ENCODE measurements around the gene TTLL5. TPM values are rescaled to one million over a fixed set of nuclear protein-coding genes. Genes with fewer than 3 reads are reported as not detected.

TTLL5 gene
- total RNA-seq, 2 donors from 2014 or later: 25.9 to 34.1 TPM

DNA sequence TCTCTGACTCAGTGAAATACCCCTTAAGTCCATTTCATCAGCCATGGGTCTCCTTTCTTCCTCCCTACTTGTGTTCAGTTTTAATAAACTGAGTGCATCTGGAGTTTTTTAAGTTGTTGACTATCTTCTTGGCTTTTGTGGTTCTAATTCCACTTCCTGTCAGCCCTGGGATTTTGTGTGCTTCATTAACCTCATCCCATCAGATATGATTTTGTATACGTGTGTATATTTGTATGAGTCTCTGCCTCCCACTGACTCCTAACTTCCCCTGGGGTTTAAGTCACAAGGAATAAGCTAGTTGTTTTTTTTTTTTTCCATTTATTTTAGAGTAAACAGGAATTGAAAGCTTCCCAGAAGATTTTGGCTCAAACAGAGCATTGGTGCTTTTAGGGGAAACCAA, 62.7 kb downstream of the TTLL5 start:
- no peak for ATAC-seq
- DNase-seq: no peak
- intact Hi-C loops (cut with DNase I, micrococcal nuclease): no loop called here

DNA sequence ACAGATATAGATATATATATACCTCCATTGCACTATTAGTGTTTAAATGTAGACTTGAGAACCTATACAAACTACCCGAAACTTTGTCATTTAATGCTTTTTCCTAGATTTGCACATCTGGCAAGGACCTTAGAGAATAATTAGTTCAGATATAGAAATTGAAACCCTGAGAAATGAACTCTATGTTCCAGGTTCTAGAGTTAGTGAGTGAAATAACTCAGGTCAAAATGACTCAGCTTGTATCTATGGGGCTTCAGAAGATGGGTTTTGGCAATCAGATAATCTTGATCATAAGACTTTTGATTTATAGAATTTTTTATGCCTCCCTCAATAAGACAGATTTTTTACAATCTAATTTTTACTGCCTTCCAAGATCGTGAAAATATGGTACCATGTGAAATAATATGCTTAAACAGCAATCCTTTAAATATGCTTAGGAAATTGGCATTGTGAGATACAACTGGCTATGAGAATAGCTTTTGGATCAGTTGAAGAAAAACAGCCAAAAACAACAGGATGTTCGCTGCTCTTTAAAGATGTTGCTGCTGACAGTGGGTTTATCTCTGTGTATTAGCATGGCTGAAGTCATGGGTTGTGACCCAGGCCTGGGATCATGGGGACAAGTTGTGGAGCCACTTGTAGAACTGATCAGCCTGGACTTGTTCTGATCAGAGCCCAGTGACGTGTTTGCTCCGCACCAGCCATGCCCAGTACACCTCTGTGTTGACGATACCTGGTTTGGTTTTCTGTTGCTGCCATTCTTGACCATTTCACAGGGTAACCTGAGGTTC, 63.6 kb downstream of the TTLL5 start:
- ATAC-seq (no peak), DNase-seq (no peak)
- intact Hi-C loops (cut with DNase I, micrococcal nuclease): no loop called here

DNA sequence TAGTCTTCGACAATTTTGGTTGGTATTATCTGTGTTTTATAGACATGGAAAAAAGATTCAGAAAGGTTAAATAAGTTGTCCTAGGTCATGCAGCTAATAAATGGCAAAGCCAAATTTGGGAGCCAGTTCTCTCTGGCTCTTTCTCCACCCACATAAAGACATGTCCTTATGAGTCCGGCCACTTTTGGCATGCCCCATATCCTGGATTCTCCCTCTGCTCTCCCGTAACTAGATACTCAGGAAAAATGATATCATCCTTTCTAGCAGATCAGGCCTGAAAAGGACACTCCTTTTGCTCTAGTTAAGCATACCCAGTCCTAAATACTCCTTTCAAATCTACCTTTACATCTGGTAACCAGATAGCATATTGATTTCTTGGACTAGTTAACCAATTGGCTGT, 64.4 kb downstream of the TTLL5 start:
- DNase-seq (no peak), ATAC-seq (no peak)
- intact Hi-C loops (cut with DNase I, micrococcal nuclease): no loop called here

DNA sequence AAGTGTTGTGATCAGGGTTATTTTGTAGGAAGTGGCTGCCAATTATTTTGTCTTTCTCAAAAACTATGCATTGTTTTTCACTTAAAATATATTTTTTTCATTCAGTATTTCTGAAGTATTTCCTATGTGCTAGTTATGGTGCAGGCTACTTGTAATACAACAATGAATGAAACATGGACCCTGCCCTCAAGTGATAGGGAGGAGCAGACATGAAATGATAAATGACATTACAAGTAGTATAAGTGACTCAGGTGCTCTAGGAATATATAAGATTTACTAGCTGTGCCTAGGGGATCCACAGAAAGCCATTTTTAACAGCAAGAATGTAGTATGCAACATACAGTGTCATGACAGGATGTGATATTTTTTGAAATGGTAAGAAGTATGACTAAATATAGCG, 65.3 kb downstream of the TTLL5 start:
- intact Hi-C loops (cut with DNase I, micrococcal nuclease): no loop called here
- DNase-seq (no peak), ATAC-seq (peak; percentile 82)

DNA sequence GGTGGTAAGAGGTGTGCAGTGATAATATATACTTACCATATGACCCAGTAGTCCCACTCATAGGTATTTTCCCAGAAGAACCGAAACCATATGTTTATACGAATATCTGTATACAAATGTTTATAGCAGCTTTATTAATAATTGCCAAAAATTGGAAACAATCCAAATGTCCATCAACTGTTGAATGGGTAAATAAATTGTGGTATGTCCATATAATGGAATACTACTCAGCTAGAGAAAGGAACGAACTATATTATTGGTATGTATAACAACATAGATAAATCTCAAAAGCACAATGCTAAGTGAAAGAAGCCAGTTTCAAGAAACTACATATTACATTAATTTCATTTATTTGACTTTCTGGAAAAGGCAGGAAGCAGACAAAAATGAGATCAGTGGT, 66.1 kb downstream of the TTLL5 start:
- no peak for ATAC-seq
- intact Hi-C loops (cut with DNase I, micrococcal nuclease): no loop called here
- no peak for DNase-seq

DNA sequence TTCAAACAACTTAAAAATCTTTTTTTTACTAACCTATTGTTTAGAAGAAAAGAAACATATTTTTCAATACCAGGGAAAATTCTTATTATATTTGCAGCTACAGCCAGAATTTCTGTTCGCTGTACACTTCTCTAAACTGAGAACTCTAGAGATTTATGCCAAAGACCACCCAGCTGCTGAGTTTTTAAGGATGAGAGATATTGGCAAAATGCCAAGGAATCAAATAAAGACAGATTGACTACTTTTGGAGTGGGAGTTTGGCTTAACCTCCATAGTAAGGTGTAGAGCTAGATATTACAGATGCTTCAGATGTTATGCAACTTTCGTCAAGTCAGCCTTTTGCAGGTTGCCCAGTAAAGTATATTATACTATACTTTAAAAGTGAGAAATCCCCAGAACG, 71.8 kb downstream of the TTLL5 start:
- intact Hi-C loops (cut with DNase I, micrococcal nuclease): no loop called here
- ATAC-seq: no peak
- no peak for DNase-seq

DNA sequence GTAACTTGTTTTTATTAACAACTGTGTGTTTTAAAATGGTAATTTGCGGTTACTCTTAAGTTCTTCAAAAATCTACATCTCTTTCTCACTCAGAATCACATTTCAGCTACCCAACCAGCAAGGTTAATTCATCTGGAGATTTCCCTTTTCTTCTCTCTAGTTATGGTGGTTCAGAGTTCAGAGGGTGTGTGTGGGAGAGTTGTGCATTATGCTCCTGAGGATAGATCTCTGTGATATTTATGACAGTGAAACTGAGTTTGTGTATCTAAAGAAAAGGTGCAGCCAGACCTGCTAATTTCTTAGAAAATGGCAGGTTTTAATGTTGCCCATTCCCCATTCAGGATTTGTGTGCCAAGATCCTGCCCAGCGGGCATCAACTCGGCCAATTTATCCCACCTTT, 73.8 kb downstream of the TTLL5 start:
- ATAC-seq: peak; percentile 99
- DNase-seq: no peak
- intact Hi-C loops (cut with DNase I, micrococcal nuclease): no loop called here

DNA sequence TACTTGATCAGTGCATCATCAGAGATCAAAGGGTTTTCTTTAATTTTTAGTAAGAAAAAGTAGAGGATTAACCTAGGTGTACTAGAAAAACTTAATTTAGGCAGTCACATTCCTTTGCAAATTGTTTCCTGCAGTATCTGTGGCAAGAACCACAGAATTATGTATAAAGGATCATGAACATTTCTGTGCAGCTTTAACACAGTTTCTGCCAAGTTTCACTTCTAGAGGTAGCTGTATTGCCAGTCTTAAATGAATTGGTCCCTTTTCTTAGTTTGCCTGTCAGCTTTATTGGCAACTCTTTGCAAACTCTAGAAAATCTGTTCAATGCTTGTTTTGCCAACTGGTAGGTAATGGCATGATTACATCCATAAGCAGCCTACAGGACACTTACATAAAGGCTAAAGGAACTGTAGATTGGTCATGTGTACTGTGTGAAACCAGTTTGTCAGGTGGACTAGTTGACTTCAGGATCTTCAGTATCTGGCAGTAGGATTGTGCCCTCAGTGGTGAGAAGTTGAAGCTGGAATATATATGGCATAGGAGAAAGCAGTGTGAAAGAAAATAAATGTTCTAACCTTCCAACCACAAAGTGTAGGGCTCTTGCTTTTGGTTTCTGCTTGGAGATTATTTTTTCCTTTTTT, 75.9 kb downstream of the TTLL5 start:
- DNase-seq (no peak), ATAC-seq (no peak)
- intact Hi-C loops (cut with DNase I, micrococcal nuclease): no loop called here

DNA sequence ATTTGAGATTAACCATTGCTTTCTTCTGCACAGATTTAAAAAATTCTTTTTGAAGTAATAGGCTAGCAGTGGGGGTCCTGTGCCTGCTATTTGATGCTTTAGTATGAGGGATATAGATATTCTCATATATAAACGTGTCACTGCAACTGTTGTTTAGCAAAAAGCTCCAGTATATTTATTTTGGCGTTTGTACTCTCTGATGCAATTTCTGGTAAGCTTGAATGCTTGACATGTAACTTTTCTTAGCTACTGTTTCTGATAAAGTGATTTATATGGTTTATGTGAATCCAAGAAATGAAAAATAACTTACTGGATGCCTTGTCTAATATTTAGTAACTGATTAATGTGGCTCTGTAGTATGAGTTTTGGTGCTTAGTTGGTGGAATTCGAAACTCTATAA, 77.1 kb downstream of the TTLL5 start:
- ATAC-seq: no peak
- intact Hi-C loops (cut with DNase I, micrococcal nuclease): no loop called here

DNA sequence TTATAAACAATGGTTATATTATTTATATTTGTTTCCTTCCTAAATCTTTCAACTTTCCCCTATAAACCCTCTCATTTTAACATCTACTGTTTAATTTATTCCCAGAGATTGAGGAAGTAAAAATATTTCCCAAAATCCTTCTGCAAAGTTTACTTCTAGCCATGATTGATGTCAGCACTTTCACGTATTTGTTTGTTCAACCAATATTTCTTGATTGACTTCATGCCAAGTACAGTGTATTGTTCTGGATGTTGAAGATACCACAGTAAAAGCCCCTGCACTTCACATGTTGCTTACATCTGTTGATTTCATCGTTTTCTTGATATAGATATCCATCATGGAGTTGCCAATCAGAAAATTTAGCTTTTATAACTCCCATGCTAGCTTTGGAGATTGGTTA, 81.8 kb downstream of the TTLL5 start:
- intact Hi-C loops (cut with DNase I, micrococcal nuclease): no loop called here
- ATAC-seq: no peak
- DNase-seq: no peak

More for the DNA sequence above, 77.1 kb downstream of the TTLL5 start:
- no peak for DNase-seq

DNA sequence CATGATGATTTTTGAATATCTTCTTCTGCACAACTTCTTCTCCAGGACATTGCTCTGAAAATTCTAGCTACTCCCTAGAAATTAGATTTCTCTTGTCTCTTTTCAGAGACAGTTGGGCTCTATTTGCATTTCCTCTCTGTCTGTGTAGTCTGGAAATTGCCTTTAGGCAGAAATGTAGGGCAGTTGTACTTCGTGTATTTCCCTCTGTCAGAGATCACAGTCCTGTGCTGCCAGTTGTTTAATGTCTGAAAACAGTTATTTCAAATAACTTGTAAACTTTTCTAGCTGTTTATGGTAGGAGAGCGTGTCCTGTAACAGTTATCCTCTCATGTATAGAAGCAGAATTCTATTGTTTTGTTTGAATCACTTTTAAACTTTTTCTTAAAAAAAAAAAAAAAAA, 86.9 kb downstream of the TTLL5 start:
- DNase-seq (no peak), ATAC-seq (no peak)
- intact Hi-C loops (cut with DNase I, micrococcal nuclease): no loop called here

DNA sequence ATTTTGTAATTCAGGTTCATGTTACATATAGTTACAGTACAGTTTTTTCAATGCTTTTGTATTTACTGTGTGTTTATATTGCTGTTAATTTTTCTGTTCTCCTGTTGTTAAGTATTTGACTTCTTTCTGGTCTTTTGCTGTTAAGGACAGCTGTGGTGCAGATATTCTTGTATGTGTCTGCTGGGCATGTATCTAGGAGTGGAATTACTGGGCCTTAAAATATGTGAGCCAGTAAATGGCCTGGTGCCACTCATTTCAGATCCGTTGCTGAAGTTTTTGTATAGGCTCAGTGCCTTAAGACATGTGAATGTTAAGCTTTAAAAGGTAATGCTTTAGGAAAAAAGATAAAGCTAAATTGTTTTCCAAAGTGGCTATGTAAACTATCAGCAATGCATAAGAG, 87.3 kb downstream of the TTLL5 start:
- ATAC-seq (no peak), DNase-seq (no peak)
- intact Hi-C loops (cut with DNase I, micrococcal nuclease): no loop called here

DNA sequence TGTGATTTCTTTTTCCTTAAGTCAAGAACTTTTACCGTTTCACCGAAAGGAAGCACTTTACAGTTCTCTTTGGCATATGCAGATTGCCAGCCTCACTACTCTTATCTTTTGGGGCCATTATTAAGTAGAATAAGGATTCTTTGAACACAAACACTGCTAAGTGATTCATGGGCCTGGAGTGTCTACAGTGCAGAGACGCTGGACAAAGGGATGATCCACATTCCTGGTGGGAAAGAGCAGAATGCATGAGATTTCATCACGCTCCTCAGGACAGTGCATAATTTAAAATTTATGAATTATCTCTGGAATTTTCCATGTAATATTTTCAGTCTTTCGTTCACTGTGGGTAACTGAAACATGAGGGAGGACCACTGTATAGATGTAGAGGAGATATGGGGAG, 90.2 kb downstream of the TTLL5 start:
- ATAC-seq: no peak
- intact Hi-C loops (cut with DNase I, micrococcal nuclease): no loop called here
- DNase-seq: no peak

DNA sequence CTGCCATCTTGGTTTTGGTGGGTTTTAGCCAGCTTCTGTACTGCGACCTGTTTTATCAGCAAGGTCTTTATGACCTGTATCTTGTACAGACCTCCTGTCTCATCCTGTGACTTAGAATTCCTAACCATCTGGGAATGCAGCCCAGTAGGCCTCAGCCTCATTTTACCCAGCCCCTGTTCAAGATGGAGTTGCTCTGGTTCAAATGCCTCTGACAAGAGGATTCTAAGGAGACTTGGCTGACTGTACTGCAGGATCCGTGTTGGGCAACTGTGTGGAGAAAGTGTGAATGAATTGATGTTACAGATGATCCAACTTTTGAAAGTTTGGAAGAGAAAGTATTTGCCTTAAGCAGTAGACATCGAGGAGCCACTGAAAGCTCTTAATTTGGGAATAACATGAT, 91.0 kb downstream of the TTLL5 start:
- intact Hi-C loops (cut with DNase I, micrococcal nuclease): no loop called here
- ATAC-seq (no peak), DNase-seq (no peak)

DNA sequence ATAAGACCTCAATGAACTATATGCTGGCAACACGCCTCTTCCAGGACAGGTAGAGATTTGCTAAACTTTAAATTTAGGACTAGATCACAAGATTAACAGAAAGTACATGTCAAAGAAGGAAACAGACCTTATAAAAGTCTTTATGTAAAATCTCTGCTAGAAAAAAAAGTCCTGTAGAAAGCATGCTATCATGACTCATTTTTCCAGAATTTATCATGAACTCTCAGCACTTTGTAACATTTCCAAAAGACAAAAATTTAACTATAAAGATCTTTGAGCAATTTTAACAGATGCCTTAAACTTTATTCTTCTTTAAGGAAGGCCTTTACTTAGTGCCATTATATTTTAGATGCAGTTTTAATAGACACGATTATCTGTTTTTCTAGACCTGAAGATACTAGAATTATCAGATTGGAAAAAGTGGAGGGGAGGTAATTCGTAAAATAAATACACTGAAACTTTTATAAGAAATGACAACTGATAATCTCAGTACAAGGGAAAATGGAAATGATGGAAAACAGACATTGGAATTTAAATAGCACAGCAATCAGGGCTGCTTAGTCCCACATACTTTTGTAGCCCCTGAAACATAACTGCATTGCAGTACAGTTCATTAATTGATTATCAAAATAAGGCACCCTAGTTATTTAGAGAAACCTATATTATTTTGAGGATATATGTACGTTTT, 92.0 kb downstream of the TTLL5 start:
- ATAC-seq: no peak
- intact Hi-C loops (cut with DNase I, micrococcal nuclease): no loop called here
- DNase-seq: no peak

DNA sequence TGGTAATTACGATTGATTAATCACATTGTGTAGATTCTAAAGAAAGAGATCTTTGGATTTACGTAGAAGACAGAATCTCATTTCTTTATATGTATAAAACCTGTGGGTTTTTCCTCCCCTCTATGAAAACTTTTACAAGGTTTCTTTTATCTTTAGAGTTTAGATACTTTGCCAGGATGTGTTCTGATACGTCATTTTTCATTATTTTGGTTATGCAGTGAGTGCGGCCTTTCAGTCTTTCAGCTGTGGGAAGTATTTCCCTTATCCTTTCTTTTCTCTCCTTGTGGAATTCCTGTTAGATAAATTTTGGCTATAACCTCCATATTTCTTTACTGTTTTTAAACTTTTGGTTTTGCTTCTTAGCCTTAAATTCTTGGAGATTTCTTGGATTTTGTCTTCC, 92.7 kb downstream of the TTLL5 start:
- intact Hi-C loops (cut with DNase I, micrococcal nuclease): no loop called here
- no peak for DNase-seq
- ATAC-seq: no peak

DNA sequence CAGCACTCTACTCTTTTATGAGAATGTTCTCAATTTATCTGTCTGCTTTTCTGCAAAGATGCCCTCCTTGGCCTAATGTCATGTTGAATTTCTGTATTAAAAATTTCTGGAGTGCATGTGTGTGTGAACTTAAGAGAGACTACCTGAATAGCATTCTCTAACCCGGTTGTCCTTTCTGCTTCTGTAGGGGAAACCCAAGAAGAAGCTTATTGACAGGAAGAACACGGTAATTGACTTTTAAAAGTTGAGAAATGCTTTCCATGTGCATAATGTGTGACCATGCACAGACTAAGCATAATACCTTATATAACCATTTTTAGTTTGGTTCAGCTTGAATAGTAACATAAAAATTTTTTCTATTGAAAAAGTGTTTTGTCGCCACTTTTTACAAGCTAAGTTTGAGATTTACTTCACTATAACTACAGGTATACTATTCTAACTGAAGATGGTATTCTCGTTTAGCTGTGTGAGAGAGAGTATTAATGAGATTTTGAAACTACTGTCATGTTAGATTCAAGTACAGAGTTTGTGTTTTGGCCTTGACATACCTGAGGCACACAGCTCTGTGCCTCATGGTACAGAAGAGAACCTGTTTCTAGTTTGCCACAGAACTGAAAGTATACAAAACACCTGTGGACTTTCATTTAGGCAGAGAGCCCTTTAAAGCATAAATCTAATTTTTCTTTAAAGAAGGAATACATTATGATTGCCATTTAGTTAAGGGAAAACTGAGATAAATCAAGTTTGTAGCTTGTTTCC, 96.8 kb downstream of the TTLL5 start:
- ATAC-seq: no peak
- no peak for DNase-seq
- intact Hi-C loops (cut with DNase I, micrococcal nuclease): no loop called here

DNA sequence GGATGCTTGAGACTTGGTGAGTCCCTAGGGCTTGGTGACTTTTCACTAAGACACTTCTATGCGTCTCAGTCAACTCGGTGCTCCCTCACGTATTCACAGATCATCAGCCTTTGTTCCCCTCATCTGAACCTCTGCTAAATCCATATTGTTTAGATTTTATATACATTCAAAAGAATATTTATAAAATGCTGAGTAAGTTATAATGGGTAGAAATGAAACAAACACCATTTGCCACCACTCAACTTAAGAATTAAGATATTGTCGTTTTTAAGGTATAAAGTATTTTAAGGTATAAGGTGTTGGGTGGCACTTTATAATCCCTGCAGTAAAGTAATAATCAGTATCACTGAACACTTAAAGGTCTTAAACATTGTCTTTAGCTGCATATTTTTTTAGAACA, 103.0 kb downstream of the TTLL5 start:
- ATAC-seq (no peak), DNase-seq (no peak)

DNA sequence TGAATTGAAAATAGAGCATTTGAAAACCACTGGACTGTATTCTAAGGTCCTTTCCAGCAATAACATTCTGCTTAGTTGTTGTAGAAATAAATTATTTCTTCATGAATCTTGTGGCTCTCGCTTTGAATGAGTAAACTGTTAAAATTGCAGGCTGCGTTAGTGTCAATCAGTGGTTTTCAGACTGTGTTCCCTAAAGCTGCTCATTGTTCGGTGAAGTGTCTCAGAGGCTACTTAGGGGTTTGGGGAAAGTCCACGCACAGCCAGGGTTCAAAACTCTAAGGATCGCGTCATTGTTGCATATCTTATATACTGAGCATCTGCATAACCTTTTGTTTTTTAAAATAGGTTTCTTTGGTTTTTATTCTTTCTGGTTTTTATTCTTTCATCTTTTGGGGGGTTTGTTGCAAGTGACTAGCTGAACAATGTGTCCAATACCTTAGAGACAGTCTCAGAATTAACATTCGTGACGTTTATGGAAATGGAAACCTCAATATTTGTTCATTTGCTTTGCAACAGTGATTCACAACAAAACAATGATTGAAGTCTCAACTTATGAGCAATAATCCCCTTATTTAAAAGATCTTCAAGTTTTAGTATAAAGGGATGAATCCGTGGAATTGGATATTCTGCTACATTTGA, 108.1 kb downstream of the TTLL5 start:
- intact Hi-C loops (cut with DNase I, micrococcal nuclease): no loop called here
- no peak for ATAC-seq
- DNase-seq: no peak

More for the DNA sequence above, 103.0 kb downstream of the TTLL5 start:
- intact Hi-C loops (cut with DNase I, micrococcal nuclease): no loop called here

Measured in left colon (tissue), 2 donors.